GM12878 (cell line): ENCODE data around the gene ZNF182. TPM values are rescaled to one million over a fixed set of nuclear protein-coding genes. Genes with fewer than 3 reads are reported as not detected.

ENCODE experiments used
- BHLHE40 ChIP-seq, 2 experiments: fragments of 450-650 bp in 1 of 2; IDR thresholded peaks; 2 replicates each; pipeline ENCODE4 v1.6.1; 2011 to 2017; ENCODE audit warnings: low read depth in 2 of 2, borderline replicate concordance in 1 of 2, improper control_type of control experiment in 1 of 2, low read length in 1 of 2, mild to moderate bottlenecking in 1 of 2
- BMI1 ChIP-seq: fragments of 450-650 bp; IDR thresholded peaks from 2 replicates; pipeline ENCODE4 v1.6.1; 2016; ENCODE audit warnings: mild to moderate bottlenecking, moderate library complexity, borderline replicate concordance
- CHD2 ChIP-seq: IDR thresholded peaks from 2 replicates; pipeline ENCODE4 v1.6.1; 2011; ENCODE audit warnings: low read depth, low read length, improper control_type of control experiment, borderline replicate concordance
- EP300 ChIP-seq, 2 experiments: fragments of 150-350 bp in 1 of 2; IDR thresholded peaks; 2 replicates each; pipeline ENCODE4 v1.6.1; 2011 to 2012; ENCODE audit warnings: low read depth in 2 of 2, low read length in 2 of 2, borderline replicate concordance in 1 of 2, improper control_type of control experiment in 1 of 2, inconsistent platforms in 1 of 2; ENCODE audit not compliant: control insufficient read depth in 1 of 2
- FOS ChIP-seq: IDR thresholded peaks from 3 replicates; pipeline ENCODE4 v1.6.1; 2011; ENCODE audit warnings: borderline replicate concordance; ENCODE audit not compliant: insufficient read length; ENCODE audit errors: extremely low read depth
- FOXK2 ChIP-seq: fragments of 450-650 bp; IDR thresholded peaks from 2 replicates; pipeline ENCODE4 v1.6.1; 2017; ENCODE audit warnings: mild to moderate bottlenecking, moderate library complexity
- HCFC1 ChIP-seq: fragments of 150-350 bp; IDR thresholded peaks from 2 replicates; pipeline ENCODE4 v1.6.1; 2014; ENCODE audit warnings: low read length
- JUND ChIP-seq: IDR thresholded peaks from 2 replicates; pipeline ENCODE4 v1.6.1; 2012; ENCODE audit warnings: low read depth, mild to moderate bottlenecking, low read length, improper control_type of control experiment, moderate library complexity
- MEF2A ChIP-seq: IDR thresholded peaks from 2 replicates; pipeline ENCODE4 v1.6.1; 2011; ENCODE audit warnings: low read depth, mild to moderate bottlenecking, low read length, moderate library complexity; ENCODE audit not compliant: insufficient read depth
- MXI1 ChIP-seq: fragments of 150-350 bp; IDR thresholded peaks from 2 replicates; pipeline ENCODE4 v1.6.1; 2011; ENCODE audit warnings: low read depth, mild to moderate bottlenecking, inconsistent platforms, low read length, improper control_type of control experiment
- NFYA ChIP-seq: IDR thresholded peaks from 2 replicates; pipeline ENCODE4 v1.6.1; 2011; ENCODE audit warnings: low read depth, mild to moderate bottlenecking, low read length, improper control_type of control experiment, borderline replicate concordance
- POLR2A ChIP-seq: IDR thresholded peaks from 2 replicates; pipeline ENCODE4 v1.6.1; 2011; ENCODE audit warnings: low read depth, mild to moderate bottlenecking, low read length
- POU2F2 ChIP-seq: IDR thresholded peaks from 3 replicates; pipeline ENCODE4 v1.6.1; 2011; ENCODE audit warnings: low read depth, mild to moderate bottlenecking, low read length, borderline replicate concordance
- RAD21 ChIP-seq: IDR thresholded peaks from 2 replicates; pipeline ENCODE4 v1.6.1; 2011; ENCODE audit warnings: mild to moderate bottlenecking, low read depth, low read length, moderate library complexity; ENCODE audit not compliant: insufficient read depth
- SMC3 ChIP-seq: IDR thresholded peaks from 2 replicates; pipeline ENCODE4 v1.6.1; 2011; ENCODE audit warnings: low read length, improper control_type of control experiment, borderline replicate concordance
- SPI1 ChIP-seq: IDR thresholded peaks from 2 replicates; pipeline ENCODE4 v1.6.1; 2011; ENCODE audit warnings: low read depth, mild to moderate bottlenecking, low read length, moderate library complexity, borderline replicate concordance; ENCODE audit not compliant: insufficient read depth
- TAF1 ChIP-seq: IDR thresholded peaks from 2 replicates; pipeline ENCODE4 v1.6.1; 2011; ENCODE audit warnings: mild to moderate bottlenecking, low read depth, low read length, borderline replicate concordance
- TCF12 ChIP-seq: IDR thresholded peaks from 2 replicates; pipeline ENCODE4 v1.6.1; 2011; ENCODE audit warnings: low read depth, mild to moderate bottlenecking, low read length
- USF1 ChIP-seq: IDR thresholded peaks from 2 replicates; pipeline ENCODE4 v1.6.1; 2011; ENCODE audit warnings: borderline replicate concordance, low read depth, mild to moderate bottlenecking, moderate library complexity, mixed read lengths, low read length; ENCODE audit not compliant: insufficient read depth; ENCODE audit errors: extremely low read length
- YBX1 ChIP-seq: fragments of 450-650 bp; IDR thresholded peaks from 2 replicates; pipeline ENCODE4 v1.6.1; 2016; ENCODE audit warnings: antibody characterized with exemption
- ZBTB4 ChIP-seq: fragments of 450-650 bp; formaldehyde crosslinking; IDR thresholded peaks from 2 replicates; pipeline ENCODE4 v1.4.0; 2022; ENCODE audit warnings: mild to moderate bottlenecking, moderate library complexity
- polyA plus RNA-seq, 11 experiments: library from polyadenylated mRNA; depleted of rRNA in 4 of 11; unstranded in 6 of 11; stranded (reverse) in 5 of 11; fragments of >200 nt; fragmentation: Nextera tagmentation in 4 of 11; fragmentation: Illumina TruSeq in 1 of 11; extraction: Ambion mirVana in 4 of 11; extraction: Trizol in 1 of 11; gene quantifications; 1 replicate in 1 of 11; 2 replicates in 10 of 11; pipeline versions ENCODE4 v1.2.1 to v1.2.3, GENCODE V29; 2011 to 2016; ENCODE audit warnings: inconsistent platforms in 2 of 11, missing spikeins in 2 of 11, low read depth in 1 of 11
- total RNA-seq, 4 experiments: library from RNA; depleted of rRNA in 3 of 4; stranded (reverse); fragments of >200 nt in 3 of 4; fragmentation: Illumina TruSeq in 1 of 4; extraction: Trizol in 1 of 4; gene quantifications; 2 replicates each; pipeline versions ENCODE4 v1.2.1 to v1.2.3, GENCODE V29; 2013 to 2021
- TF ChIP-seq, protein P1 (sequence below): fragments of 450-650 bp; IDR thresholded peaks from 2 replicates; pipeline ENCODE4 v1.6.1; 2016; ENCODE audit warnings: mild to moderate bottlenecking
- TF ChIP-seq, protein P2 (sequence below): fragments of 450-650 bp; IDR thresholded peaks from 2 replicates; pipeline ENCODE4 v1.6.1; 2016; ENCODE audit warnings: mild to moderate bottlenecking

Gene ZNF182
- total and polyA plus RNA-seq, 10 of the 15 experiments (the other 5 are each of a cell fraction or from before 2014, with no cell fraction given): 0.85 to 7.0 (median 5.3) TPM

GRCh38 chrX:48003758-48004457 is at the start of gene ZNF182 (continued):
- no peak for TF ChIP-seq NFYA
- TF ChIP-seq TAF1: peak; percentile 86
- 0 out of 2 replicates have a peak, but pooled peaks have one; percentile 21 for TF ChIP-seq MXI1
- TF ChIP-seq EP300 (IDR thresholded peaks at IDR 0.05; ENCODE audit: borderline replicate concordance in 1 of 2, control insufficient read depth in 1 of 2, low read depth in 2 of 2, low read length in 2 of 2): no peak
- no peak for TF ChIP-seq BMI1
- no peak for TF ChIP-seq SMC3
- TF ChIP-seq YBX1: no peak
- TF ChIP-seq, protein P1, sequence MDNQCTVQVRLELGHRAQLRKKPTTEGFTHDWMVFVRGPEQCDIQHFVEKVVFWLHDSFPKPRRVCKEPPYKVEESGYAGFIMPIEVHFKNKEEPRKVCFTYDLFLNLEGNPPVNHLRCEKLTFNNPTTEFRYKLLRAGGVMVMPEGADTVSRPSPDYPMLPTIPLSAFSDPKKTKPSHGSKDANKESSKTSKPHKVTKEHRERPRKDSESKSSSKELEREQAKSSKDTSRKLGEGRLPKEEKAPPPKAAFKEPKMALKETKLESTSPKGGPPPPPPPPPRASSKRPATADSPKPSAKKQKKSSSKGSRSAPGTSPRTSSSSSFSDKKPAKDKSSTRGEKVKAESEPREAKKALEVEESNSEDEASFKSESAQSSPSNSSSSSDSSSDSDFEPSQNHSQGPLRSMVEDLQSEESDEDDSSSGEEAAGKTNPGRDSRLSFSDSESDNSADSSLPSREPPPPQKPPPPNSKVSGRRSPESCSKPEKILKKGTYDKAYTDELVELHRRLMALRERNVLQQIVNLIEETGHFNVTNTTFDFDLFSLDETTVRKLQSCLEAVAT: peak; percentile 75
- TF ChIP-seq MEF2A: 0 out of 2 replicates have a peak, but pooled peaks have one; percentile 7
- TF ChIP-seq CHD2: 0 out of 2 replicates have a peak, but pooled peaks have one; percentile 28
- peak in 1 of 2 experiments; percentile 25; a peak in 1 of 4 replicates for TF ChIP-seq BHLHE40 (IDR thresholded peaks at IDR 0.05; ENCODE audit: borderline replicate concordance in 1 of 2, low read depth in 2 of 2, low read length in 1 of 2)
- 0 out of 2 replicates have a peak, but pooled peaks have one; percentile 28 for TF ChIP-seq TCF12
- no peak for TF ChIP-seq USF1
- peak; percentile 72 for TF ChIP-seq HCFC1
- TF ChIP-seq POU2F2: peak; percentile 16; the same call in 1 of the 3 replicates
- no peak for TF ChIP-seq RAD21
- no peak for TF ChIP-seq FOS
- peak; percentile 80 for TF ChIP-seq SPI1
- TF ChIP-seq POLR2A: peak; percentile 86
- TF ChIP-seq, protein P2, sequence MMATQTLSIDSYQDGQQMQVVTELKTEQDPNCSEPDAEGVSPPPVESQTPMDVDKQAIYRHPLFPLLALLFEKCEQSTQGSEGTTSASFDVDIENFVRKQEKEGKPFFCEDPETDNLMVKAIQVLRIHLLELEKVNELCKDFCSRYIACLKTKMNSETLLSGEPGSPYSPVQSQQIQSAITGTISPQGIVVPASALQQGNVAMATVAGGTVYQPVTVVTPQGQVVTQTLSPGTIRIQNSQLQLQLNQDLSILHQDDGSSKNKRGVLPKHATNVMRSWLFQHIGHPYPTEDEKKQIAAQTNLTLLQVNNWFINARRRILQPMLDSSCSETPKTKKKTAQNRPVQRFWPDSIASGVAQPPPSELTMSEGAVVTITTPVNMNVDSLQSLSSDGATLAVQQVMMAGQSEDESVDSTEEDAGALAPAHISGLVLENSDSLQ: no peak; the same call in 1 of the 2 replicates
- TF ChIP-seq JUND: peak; percentile 58; the same call in 1 of the 2 replicates
- TF ChIP-seq ZBTB4 (CRISPR knock-in tag): no peak
- TF ChIP-seq FOXK2: peak; percentile 81
